ENCODE results near the gene PREB.

PREB gene

DNA sequence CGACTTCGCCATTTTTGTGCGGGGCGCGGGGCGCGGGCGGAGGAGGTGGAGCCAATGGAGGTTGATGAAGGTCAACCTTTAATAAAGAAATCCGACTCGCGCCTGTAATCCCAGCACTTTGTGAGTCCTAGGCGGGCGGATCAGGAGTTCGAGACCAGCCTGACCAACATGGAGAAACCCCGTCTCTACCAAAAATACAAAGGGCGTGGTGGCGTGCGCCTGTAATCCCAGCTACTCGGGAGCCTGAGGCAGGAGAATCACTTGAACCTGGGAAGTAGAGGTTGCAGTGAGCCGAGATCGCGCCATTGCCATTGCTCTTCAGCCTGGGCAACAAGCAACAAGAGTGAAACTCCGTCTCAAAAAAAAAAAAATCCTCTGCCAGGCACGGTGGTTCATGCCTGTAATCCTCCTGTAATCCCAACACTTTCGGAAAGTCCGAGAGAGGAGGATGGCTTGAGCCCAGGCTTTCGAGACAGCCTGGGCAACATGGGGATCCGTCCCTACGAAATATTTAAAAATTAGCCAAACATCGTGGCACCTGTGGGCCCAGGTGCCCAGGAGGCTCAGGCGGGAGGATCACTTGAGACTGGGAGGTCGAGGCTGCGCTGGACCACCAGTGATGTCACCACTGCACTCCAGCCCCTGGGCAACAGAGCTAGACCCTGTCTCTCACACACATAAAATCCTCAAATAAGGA lies 493 bp upstream of the PREB start:
- TF ChIP-seq, protein P1, sequence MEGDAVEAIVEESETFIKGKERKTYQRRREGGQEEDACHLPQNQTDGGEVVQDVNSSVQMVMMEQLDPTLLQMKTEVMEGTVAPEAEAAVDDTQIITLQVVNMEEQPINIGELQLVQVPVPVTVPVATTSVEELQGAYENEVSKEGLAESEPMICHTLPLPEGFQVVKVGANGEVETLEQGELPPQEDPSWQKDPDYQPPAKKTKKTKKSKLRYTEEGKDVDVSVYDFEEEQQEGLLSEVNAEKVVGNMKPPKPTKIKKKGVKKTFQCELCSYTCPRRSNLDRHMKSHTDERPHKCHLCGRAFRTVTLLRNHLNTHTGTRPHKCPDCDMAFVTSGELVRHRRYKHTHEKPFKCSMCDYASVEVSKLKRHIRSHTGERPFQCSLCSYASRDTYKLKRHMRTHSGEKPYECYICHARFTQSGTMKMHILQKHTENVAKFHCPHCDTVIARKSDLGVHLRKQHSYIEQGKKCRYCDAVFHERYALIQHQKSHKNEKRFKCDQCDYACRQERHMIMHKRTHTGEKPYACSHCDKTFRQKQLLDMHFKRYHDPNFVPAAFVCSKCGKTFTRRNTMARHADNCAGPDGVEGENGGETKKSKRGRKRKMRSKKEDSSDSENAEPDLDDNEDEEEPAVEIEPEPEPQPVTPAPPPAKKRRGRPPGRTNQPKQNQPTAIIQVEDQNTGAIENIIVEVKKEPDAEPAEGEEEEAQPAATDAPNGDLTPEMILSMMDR (IDR thresholded peaks at IDR 0.05; ENCODE audit: control insufficient read depth, insufficient read depth, low read depth, low read length, missing control alignments) = no peak
- DNase-seq (ENCODE audit: low read depth) = no peak
- peak overlapping the region; percentile 13; the same call in 1 of the 2 replicates for H3K4me3 ChIP-seq (ENCODE audit: control insufficient read depth, low read depth, low read length)

DNA sequence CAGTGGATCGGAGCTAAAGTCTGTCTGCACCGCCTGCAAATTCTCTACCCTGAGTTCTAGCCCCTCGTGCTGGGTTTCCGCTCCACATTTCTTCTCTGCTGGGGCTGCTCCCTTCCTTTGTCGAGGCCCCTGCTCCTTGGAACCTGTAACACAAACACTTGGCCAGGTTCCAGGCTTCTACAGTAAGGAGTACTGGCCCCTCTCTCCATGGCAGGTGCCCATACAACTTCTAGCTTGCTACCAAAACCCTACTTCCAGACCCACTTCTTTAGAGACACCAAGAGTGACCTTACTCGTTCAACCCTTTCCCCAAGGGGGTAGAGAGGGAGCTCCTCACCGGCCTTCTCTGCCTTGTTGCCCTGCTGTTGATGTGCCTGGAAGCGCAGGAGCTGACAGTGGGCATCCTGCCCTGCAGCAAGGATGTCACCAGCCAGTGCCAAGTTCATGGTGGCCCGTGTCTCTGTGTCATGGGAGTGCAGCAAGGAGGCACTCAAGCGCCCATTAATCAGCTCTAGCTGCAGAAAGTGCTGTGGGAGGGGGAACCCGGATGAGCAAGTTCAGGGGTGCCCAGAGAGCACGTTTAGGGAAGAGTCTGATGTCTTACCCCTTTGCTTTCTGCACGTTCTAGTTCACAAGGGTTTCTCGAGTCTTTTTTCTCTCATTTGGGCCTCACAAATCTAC lies 1.1 kb downstream of the PREB start:
- H3K4me3 ChIP-seq (ENCODE audit: control insufficient read depth, low read depth, low read length) = peak overlapping the region; percentile 94
- no peak for DNase-seq (ENCODE audit: low read depth)
- TF ChIP-seq, protein P1 (IDR thresholded peaks at IDR 0.05; ENCODE audit: control insufficient read depth, insufficient read depth, low read depth, low read length, missing control alignments) = no peak

DNA sequence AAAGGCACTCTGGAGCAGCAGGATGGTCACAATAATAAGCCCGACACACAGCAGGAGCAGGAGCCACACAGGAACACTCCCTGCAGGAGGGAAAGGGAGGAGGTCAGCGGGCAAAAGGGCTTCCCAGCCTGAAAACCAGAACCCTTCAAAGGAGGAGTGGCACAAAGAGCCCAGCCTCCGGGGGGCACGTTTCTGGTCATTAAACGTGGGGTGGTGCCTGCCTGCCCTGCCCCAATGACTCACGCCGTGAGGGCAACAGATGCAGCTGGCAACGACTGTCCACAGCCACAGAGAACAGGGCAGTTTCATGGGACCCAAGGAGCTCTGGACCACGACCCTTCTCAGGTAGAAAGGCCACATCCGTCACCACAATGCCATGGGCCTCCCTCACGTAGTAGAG lies 3.0 kb downstream of the PREB start:
- no peak for DNase-seq (ENCODE audit: low read depth)
- TF ChIP-seq, protein P1 (IDR thresholded peaks at IDR 0.05; ENCODE audit: control insufficient read depth, insufficient read depth, low read depth, low read length, missing control alignments) = no peak
- H3K4me3 ChIP-seq (ENCODE audit: control insufficient read depth, low read depth, low read length) = no peak overlapping the region

DNA sequence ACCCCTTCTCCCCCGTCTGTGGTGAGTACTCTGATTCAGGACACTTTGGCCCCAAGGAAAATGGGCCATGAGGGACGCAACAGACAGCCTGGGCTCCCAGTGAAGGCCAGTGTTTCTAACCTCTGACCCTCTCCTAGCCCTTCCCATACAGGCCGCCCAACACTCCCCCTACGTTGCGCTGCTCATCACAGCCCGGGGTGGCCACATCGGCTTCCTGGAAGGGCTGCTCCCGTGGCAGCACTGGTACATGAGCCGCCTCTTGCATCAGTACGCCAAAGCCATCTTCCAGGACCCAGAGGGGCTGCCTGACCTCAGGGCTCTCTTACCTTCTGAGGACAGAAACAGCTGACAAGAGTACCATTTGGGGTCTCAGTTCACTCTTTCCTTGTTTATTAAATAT lies 4.0 kb downstream of the PREB start:
- H3K4me3 ChIP-seq (ENCODE audit: control insufficient read depth, low read depth, low read length) = no peak overlapping the region
- TF ChIP-seq, protein P1 (IDR thresholded peaks at IDR 0.05; ENCODE audit: control insufficient read depth, insufficient read depth, low read depth, low read length, missing control alignments) = no peak
- no peak for DNase-seq (ENCODE audit: low read depth)

DNA sequence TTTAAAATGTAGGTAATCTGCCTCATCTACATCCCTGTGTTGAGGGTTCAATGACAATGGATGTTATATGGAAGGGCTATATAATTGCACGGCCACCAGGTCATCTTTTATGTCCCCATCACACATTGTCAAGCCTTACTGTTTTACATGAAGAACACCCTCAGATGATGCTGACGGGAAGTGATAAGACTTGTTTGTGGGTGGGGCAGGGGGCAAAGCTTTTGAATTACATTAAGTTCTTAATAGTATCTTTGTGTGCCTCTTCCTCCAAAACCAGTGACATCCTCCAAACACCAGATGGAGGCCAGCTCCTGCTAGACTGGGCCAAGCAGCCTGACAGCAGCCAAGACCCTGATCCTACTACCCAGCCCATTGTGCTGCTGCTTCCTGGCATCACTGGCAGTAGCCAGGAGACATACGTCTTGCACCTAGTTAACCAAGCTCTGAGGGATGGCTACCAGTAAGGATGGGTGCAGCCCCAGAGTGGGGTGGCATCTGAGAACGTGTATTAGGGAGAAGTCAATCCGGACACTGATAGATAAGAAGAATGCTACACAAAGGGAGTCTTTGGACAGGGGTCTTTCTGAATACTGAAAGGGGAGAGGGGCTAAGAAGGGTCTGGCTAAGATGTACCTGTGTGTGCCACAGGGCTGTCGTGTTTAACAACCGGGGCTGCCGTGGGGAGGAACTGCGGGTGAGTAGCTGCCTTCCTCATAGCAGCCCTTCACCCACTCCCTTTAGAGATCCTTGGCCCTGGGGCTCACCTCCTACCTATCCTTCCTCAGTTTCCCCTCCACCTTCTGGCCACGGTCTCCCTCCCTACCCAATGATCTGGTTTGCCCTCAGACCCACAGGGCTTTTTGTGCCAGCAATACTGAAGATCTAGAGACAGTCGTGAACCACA lies 5.5 kb downstream of the PREB start:
- DNase-seq (ENCODE audit: low read depth) = no peak
- TF ChIP-seq, protein P1 (IDR thresholded peaks at IDR 0.05; ENCODE audit: control insufficient read depth, insufficient read depth, low read depth, low read length, missing control alignments) = no peak

DNA sequence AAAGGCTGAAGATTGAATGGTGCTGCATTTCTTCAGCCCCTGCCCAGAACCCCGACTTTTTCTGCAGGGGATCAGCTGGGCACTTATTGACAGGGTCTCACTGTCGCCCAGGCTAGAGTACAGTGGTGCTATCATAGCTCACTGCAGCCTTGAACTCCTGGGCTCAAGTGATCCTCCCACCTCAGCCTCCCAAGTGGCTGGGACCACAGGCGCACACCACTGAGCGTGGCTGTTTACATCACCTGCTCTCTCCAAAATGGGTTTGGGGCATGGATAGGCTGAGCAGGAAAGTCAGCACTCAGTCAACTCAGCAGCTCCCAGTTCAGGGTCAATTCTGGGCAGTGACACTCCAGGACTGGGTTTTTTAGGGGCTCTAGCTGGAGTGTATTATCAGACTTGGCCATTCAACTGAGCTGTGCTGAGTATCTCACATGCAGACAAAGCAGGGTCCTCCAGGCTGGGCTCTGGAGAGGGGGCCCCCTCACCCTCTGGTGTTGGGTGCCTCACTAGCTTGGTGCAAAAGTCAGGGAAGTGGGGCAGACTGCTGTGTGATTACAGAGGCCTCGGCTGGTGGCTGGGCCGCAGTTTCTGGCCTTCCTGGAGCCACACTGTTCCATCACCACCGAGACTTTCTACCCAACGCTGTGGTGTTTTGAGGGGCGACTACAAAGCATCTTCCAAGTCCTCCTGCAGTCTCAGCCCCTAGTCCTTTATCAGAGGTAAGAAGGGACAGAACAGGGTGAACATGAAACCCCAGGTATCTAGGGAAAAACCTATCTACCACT lies 6.4 kb downstream of the PREB start:
- TF ChIP-seq, protein P1 (IDR thresholded peaks at IDR 0.05; ENCODE audit: control insufficient read depth, insufficient read depth, low read depth, low read length, missing control alignments) = no peak
- DNase-seq (ENCODE audit: low read depth) = no peak
- H3K4me3 ChIP-seq (ENCODE audit: control insufficient read depth, low read depth, low read length) = no peak overlapping the region

More for the DNA sequence above, 5.5 kb downstream of the PREB start:
- no peak overlapping the region for H3K4me3 ChIP-seq (ENCODE audit: control insufficient read depth, low read depth, low read length)

Measured in AG09309 (cell line).